ENCODE results near the gene IL17B.

IL17B gene

GRCh38 chr5:149325894-149326293, 53.2 kb downstream of the IL17B start:
- no peak for DNase-seq

- no peak for DNase-seq
Measured at GRCh38 chr5:149325166-149325735, 53.8 kb downstream of the IL17B start.

- DNase-seq, result no peak
Measured at GRCh38 chr5:149324641-149325040, 54.5 kb downstream of the IL17B start.

Data from nucleus accumbens (tissue), 56 donors.